ENCODE data around the gene RAB1A. TPM values are rescaled to one million over a fixed set of nuclear protein-coding genes. Genes with fewer than 3 reads are reported as not detected.

Gene RAB1A
- total RNA-seq, 1 experiment from 2014 or later: 207 TPM

DNA sequence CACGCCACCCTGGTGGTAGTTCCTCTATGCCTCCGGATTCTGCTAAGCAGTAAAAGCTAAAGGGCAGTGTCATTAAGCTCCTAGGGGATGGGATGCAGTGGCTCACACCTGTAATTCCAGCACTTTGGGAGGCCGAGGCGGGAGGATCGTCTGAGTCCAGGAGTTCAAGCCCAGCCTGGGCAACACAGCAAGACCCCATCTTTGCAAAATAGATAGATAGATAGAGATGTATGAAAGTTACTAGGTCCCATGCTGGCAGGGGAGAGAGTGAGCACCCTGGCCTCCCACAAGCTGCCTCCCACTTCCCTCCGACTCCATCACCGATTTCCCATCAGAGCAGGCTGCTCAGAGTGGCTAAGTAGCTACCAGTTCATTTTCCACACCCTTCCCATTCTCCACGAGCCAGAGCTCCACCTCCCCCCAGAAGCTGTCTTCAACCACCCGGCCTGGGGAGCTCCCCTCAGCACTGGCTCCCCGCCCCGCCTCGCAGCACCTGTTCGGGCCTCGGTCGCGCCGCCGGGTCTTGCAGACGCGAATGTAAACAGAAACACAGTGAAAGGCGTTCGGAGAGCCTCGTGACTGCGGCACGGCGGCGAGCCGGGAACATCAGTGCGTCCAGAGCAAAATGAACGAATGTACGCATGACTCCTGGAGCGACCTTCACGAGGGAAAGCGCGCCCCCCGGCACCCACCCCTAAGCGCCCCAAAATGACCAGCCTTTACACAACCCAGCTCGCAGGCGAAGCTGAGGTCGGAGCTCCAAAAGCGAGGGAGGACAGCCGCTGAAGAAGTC, 74.3 kb downstream of the RAB1A start:
- no peaks in the 10 kb centered on the region for H3K27me3 Mint-ChIP-seq (ENCODE audit: insufficient read depth, unreplicated experiment)
- intact Hi-C loops (cut with micrococcal nuclease; ENCODE audit: unreplicated experiment): loop anchor here (2.0 kb wide), 1 partner anchor 75 kb away; the partner anchor contains the start of gene RAB1A

DNA sequence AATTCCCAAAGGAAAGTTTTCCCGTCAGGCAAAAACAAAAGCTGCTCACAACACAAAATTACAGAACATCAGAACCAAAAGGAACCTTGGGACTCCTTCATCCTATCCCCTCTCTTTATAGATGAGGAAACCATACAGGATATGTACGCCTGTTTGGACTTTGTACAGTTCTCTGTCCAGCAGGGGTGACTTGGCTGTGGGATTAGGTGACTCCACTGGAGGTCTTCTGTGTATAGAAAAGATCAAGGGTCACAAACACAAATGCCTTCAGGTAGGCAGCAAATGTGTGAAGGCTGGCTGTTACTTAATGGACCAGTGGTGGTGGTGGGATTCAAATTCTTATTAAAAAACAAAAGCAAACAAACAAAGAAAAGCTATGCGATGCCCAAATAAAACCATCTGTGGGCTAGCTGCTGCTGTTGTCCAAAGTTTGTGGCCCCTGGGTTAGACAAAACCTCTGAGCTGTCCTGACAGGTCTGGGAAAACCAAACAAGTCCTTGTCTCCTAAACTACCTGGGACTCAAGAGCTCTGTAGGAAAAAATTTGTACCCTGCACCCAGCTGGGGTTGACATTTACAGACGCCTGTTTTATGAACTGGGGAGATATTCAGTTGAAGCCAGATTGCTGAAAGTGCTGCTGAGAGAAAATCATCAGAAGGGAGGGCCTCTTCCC, 75.0 kb downstream of the RAB1A start:
- BruUV-seq (replicated peaks): no TSS peak
- H3K27ac Mint-ChIP-seq (ENCODE audit: unreplicated experiment): no peak overlapping the region
- Histone ChIP-seq H3K4me3 (ENCODE audit: low read depth, low read length) (peak overlapping the region; percentile 78; the same call in 1 of the 2 replicates), H3K36me3 (ENCODE audit: control insufficient read depth, insufficient read depth, low read length) (no peaks in the 10 kb centered on the region), H3K4me1 (peaks cover 22% of the 10 kb centered on the region), H3K9me3 (no peaks in the 10 kb centered on the region), H3K27me3 (replicated peaks; ENCODE audit: control insufficient read depth, insufficient read depth, low read length) (no peaks in the 10 kb centered on the region)
- ChIA-PET CTCF (interaction anchor here (0.5 to 2.4 kb wide), 8 partner anchors 10 to 304 kb away, joined by 3 to 12 read pairs (median 8); partner anchors contain the start of genes ACTR2 and RAB1A), POLR2A (interaction anchor here (1.5 to 2.1 kb wide), 4 partner anchors 75 to 401 kb away, joined by 7 to 40 read pairs (median 17); partner anchors contain the start of genes ACTR2, RAB1A and SERTAD2)
- peaks cover 19% of the 10 kb centered on the region for H3K4me1 Mint-ChIP-seq (ENCODE audit: low read depth, unreplicated experiment)
- no peaks in the 10 kb centered on the region for H3K27me3 Mint-ChIP-seq (ENCODE audit: insufficient read depth, unreplicated experiment)
- no peak for DNase-seq
- H3K36me3 Mint-ChIP-seq (ENCODE audit: insufficient read depth, unreplicated experiment): peaks cover 14% of the 10 kb centered on the region
- intact Hi-C loops (cut with micrococcal nuclease; ENCODE audit: unreplicated experiment): no loop called here
- H3K4me3 Mint-ChIP-seq (ENCODE audit: unreplicated experiment): peak overlapping the region; percentile 99
- H3K9me3 Mint-ChIP-seq (ENCODE audit: unreplicated experiment): no peaks in the 10 kb centered on the region
- TF ChIP-seq CTCF (IDR thresholded peaks at IDR 0.05; ENCODE audit: insufficient read depth in 1 of 2, low read depth in 1 of 2, low read length in 1 of 2, severe bottlenecking in 1 of 2, unreplicated experiment in 1 of 2): no peak

More for the DNA sequence above, 74.3 kb downstream of the RAB1A start:
- peaks cover 14% of the 10 kb centered on the region for H3K36me3 Mint-ChIP-seq (ENCODE audit: insufficient read depth, unreplicated experiment)
- Histone ChIP-seq H3K4me1 (peaks cover 22% of the 10 kb centered on the region), H3K27me3 (replicated peaks; ENCODE audit: control insufficient read depth, insufficient read depth, low read length) (no peaks in the 10 kb centered on the region), H3K36me3 (ENCODE audit: control insufficient read depth, insufficient read depth, low read length) (no peaks in the 10 kb centered on the region; the same call in 1 of the 2 replicates), H3K4me3 (ENCODE audit: low read depth, low read length) (peak overlapping the region; percentile 78), H3K9me3 (no peaks in the 10 kb centered on the region)
- DNase-seq: peak in 1 of 2 experiments; percentile 64
- peaks cover 19% of the 10 kb centered on the region for H3K4me1 Mint-ChIP-seq (ENCODE audit: low read depth, unreplicated experiment)
- ChIA-PET POLR2A (interaction anchor here (0.6 to 2.1 kb wide), 16 partner anchors 9 to 402 kb away, joined by 3 to 40 read pairs (median 4); partner anchors contain the start of genes ACTR2, RAB1A and SERTAD2), CTCF (interaction anchor here (0.5 to 2.4 kb wide), 10 partner anchors 9 to 305 kb away, joined by 3 to 12 read pairs (median 6); partner anchors contain the start of genes ACTR2 and RAB1A)
- TSS peak; percentile 45 for BruUV-seq (replicated peaks)
- H3K27ac Mint-ChIP-seq (ENCODE audit: unreplicated experiment): peak overlapping the region; percentile 42
- no peaks in the 10 kb centered on the region for H3K9me3 Mint-ChIP-seq (ENCODE audit: unreplicated experiment)
- TF ChIP-seq CTCF (IDR thresholded peaks at IDR 0.05; ENCODE audit: insufficient read depth in 1 of 2, low read depth in 1 of 2, low read length in 1 of 2, severe bottlenecking in 1 of 2, unreplicated experiment in 1 of 2): no peak
- peak overlapping the region; percentile 99 for H3K4me3 Mint-ChIP-seq (ENCODE audit: unreplicated experiment)

GRCh38 chr2:65053199-65053598, 76.7 kb downstream of the RAB1A start:
- no peaks in the 10 kb centered on the region for H3K27me3 ChIP-seq (replicated peaks; ENCODE audit: control insufficient read depth, insufficient read depth, low read length)
- H3K9me3 Mint-ChIP-seq (ENCODE audit: unreplicated experiment): peaks cover 10% of the 10 kb centered on the region
- H3K4me3 Mint-ChIP-seq (ENCODE audit: unreplicated experiment): no peak overlapping the region
- TF ChIP-seq CTCF (IDR thresholded peaks at IDR 0.05; ENCODE audit: insufficient read depth in 1 of 2, low read depth in 1 of 2, low read length in 1 of 2, severe bottlenecking in 1 of 2, unreplicated experiment in 1 of 2): no peak
- DNase-seq: no peak
- peaks cover 22% of the 10 kb centered on the region for H3K4me1 ChIP-seq
- H3K9me3 ChIP-seq: no peaks in the 10 kb centered on the region
- CTCF ChIA-PET: no interaction called here
- H3K36me3 Mint-ChIP-seq (ENCODE audit: insufficient read depth, unreplicated experiment): peaks cover 14% of the 10 kb centered on the region
- no peak overlapping the region for H3K27ac Mint-ChIP-seq (ENCODE audit: unreplicated experiment)
- no peaks in the 10 kb centered on the region for H3K27me3 Mint-ChIP-seq (ENCODE audit: insufficient read depth, unreplicated experiment)
- H3K36me3 ChIP-seq (ENCODE audit: control insufficient read depth, insufficient read depth, low read length): no peaks in the 10 kb centered on the region
- POLR2A ChIA-PET: no interaction called here
- intact Hi-C loops (cut with micrococcal nuclease; ENCODE audit: unreplicated experiment): no loop called here
- no peak overlapping the region for H3K4me3 ChIP-seq (ENCODE audit: low read depth, low read length)
- BruUV-seq (replicated peaks): no TSS peak
- peaks cover 19% of the 10 kb centered on the region for H3K4me1 Mint-ChIP-seq (ENCODE audit: low read depth, unreplicated experiment)

Data from Caco-2 (cell line).